Testis (tissue), 2 donors: ENCODE results near the gene NCR2.

Source experiments
- POLR2A ChIP-seq: fragments of 450-650 bp; IDR thresholded peaks from one replicate; pipeline ENCODE4 v1.6.1; 2017; ENCODE audit warnings: antibody characterized with exemption, mild to moderate bottlenecking, moderate library complexity
- TF ChIP-seq, protein P1 (sequence below), 3 experiments: fragments of 450-650 bp in 2 of 3; fragments of 200-600 bp in 1 of 3; sonication (generic) in 1 of 3; IDR thresholded peaks; one replicate each; pipeline ENCODE4 v1.5.1; 2016 to 2019; ENCODE audit warnings: antibody characterized with exemption in 3 of 3, mild to moderate bottlenecking in 2 of 3, moderate library complexity in 1 of 3

DNA sequence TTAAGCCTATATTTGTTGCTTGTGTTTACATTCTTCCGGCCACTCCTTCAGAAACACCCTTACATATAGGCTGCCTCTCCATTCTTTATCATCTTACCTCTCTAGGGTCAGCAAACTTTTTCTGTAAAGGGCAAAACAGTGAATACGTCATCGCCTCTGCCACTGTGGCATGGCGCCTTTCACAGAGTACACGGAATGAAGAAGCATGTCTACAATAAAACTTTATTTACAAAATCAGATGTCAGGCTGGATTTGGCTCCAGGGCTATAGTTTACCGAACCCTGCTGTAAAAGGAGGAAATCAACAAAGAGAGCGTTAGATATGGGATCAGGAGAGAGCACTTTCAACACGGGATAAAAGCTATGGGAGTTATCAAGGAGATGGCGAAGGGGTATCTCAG lies 9.3 kb upstream of the NCR2 start:
- TF ChIP-seq, protein P1, sequence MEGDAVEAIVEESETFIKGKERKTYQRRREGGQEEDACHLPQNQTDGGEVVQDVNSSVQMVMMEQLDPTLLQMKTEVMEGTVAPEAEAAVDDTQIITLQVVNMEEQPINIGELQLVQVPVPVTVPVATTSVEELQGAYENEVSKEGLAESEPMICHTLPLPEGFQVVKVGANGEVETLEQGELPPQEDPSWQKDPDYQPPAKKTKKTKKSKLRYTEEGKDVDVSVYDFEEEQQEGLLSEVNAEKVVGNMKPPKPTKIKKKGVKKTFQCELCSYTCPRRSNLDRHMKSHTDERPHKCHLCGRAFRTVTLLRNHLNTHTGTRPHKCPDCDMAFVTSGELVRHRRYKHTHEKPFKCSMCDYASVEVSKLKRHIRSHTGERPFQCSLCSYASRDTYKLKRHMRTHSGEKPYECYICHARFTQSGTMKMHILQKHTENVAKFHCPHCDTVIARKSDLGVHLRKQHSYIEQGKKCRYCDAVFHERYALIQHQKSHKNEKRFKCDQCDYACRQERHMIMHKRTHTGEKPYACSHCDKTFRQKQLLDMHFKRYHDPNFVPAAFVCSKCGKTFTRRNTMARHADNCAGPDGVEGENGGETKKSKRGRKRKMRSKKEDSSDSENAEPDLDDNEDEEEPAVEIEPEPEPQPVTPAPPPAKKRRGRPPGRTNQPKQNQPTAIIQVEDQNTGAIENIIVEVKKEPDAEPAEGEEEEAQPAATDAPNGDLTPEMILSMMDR (IDR thresholded peaks at IDR 0.05), result no peak
- no peak for TF ChIP-seq POLR2A
